ENCODE measurements around the gene CNTNAP2.

DNA sequence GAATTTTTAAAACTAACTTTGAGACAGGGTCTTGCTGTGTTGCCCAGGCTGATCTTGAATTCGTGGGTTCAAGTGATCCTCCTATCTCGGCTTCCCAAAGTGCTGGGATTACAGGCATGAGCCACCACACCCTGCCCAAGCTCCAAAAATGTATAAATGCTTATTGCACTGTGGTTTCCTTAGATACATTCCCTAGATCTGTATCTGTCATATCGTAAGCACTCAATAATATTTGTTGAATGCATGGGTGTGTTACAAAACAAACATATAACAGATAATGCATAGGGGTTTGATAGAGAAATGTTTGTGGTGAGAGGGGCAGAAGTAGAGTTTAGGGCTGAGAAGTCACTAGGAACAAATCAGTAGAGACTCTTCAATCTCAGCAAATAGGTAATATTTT is 1518.7 kb downstream of the CNTNAP2 start:
- TF ChIP-seq, protein P1, sequence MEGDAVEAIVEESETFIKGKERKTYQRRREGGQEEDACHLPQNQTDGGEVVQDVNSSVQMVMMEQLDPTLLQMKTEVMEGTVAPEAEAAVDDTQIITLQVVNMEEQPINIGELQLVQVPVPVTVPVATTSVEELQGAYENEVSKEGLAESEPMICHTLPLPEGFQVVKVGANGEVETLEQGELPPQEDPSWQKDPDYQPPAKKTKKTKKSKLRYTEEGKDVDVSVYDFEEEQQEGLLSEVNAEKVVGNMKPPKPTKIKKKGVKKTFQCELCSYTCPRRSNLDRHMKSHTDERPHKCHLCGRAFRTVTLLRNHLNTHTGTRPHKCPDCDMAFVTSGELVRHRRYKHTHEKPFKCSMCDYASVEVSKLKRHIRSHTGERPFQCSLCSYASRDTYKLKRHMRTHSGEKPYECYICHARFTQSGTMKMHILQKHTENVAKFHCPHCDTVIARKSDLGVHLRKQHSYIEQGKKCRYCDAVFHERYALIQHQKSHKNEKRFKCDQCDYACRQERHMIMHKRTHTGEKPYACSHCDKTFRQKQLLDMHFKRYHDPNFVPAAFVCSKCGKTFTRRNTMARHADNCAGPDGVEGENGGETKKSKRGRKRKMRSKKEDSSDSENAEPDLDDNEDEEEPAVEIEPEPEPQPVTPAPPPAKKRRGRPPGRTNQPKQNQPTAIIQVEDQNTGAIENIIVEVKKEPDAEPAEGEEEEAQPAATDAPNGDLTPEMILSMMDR (conservative IDR thresholded peaks at IDR 0.05; ENCODE audit: low read depth, low read length) = no peak
- TF ChIP-seq EZH2 (IDR thresholded peaks at IDR 0.05; ENCODE audit: borderline replicate concordance, low read depth, low read length, poor library complexity, severe bottlenecking) = no peak
